Astrocyte (in vitro differentiated cells and primary cell): ENCODE data around the gene RCC2.

Experiments
- EZH2 ChIP-seq: IDR thresholded peaks from 2 replicates; pipeline ENCODE4 v1.6.1; 2012; ENCODE audit warnings: mild to moderate bottlenecking, low read length, inconsistent platforms; ENCODE audit not compliant: insufficient read depth
- TF ChIP-seq, protein P1 (sequence below): IDR thresholded peaks from 2 replicates; pipeline ENCODE4 v1.5.1; 2011; ENCODE audit warnings: low read depth, mild to moderate bottlenecking, inconsistent platforms, low read length, moderate library complexity; ENCODE audit not compliant: insufficient read depth

DNA sequence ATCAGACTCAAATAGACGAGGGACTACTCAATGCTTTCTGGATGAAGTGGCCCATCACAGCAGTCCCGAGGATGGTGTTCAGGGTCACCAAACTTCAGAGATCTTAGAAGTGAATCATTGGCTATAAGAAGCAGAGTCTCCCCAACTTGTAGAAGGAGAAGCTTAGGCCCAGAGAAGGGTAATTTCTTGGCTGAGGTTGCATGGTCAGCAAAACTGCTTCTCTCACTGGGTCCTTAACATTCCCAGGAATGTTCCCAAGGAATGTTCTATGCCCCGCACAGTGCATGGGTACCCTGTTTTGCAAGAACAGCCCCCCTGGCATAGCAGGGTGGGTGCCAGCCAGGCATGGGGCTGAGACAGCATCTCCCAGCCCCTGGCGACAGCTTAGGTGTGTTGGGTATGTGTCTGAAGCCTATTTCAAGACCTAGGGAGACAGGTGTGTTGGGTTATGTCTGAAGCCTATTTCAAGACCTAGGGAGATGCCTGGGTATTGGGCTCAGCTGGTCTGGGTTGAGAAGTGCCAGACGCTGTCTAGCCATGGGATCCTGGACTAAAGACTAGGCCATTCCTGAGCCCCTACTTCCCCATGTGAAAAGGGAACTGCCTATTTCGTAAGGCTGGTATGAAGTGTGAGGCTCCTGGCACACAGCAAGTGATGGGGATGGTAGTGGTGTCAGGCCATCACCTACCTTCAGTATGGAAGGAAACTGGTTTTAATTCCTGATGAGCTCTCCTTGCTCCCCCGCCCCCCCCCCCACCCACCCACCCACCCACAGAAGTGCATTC, 41.4 kb downstream of the RCC2 start:
- TF ChIP-seq, protein P1, sequence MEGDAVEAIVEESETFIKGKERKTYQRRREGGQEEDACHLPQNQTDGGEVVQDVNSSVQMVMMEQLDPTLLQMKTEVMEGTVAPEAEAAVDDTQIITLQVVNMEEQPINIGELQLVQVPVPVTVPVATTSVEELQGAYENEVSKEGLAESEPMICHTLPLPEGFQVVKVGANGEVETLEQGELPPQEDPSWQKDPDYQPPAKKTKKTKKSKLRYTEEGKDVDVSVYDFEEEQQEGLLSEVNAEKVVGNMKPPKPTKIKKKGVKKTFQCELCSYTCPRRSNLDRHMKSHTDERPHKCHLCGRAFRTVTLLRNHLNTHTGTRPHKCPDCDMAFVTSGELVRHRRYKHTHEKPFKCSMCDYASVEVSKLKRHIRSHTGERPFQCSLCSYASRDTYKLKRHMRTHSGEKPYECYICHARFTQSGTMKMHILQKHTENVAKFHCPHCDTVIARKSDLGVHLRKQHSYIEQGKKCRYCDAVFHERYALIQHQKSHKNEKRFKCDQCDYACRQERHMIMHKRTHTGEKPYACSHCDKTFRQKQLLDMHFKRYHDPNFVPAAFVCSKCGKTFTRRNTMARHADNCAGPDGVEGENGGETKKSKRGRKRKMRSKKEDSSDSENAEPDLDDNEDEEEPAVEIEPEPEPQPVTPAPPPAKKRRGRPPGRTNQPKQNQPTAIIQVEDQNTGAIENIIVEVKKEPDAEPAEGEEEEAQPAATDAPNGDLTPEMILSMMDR: no peak
- no peak for TF ChIP-seq EZH2
